ENCODE results near the gene SMIM12.

- TF ChIP-seq POLR2AphosphoS5 (IDR thresholded peaks at IDR 0.05; ENCODE audit: low read depth, low read length): no peak
- TF ChIP-seq POLR2A (IDR thresholded peaks at IDR 0.05; ENCODE audit: low read depth, low read length): no peak
- no peak for TF ChIP-seq SPI1 (IDR thresholded peaks at IDR 0.05; ENCODE audit: low read depth, low read length)
- no peak for TF ChIP-seq TAF1 (IDR thresholded peaks at IDR 0.05; ENCODE audit: low read depth, low read length)
- no peak for TF ChIP-seq PAX5 (IDR thresholded peaks at IDR 0.05; ENCODE audit: insufficient read depth, low read length, severe bottlenecking)
Measured at GRCh38 chr1:34865573-34865972, 6.0 kb upstream of the SMIM12 start.

Measured in GM12891 (cell line).